Inflammatory macrophage treated with lipopolysaccharide for 1 hour (primary cell): ENCODE data around the gene COMMD10.
"Not testable (repeated sequence)": the region's sequence is repeated elsewhere in the genome, so short reads cannot be mapped to it uniquely, and the experiment has no call there.

Experiments
- DNase-seq, 2 donors: peaks; one replicate each; pipeline ENCODE4 v3.0.0-alpha.2; 2020 to 2022

Gene COMMD10

DNA sequence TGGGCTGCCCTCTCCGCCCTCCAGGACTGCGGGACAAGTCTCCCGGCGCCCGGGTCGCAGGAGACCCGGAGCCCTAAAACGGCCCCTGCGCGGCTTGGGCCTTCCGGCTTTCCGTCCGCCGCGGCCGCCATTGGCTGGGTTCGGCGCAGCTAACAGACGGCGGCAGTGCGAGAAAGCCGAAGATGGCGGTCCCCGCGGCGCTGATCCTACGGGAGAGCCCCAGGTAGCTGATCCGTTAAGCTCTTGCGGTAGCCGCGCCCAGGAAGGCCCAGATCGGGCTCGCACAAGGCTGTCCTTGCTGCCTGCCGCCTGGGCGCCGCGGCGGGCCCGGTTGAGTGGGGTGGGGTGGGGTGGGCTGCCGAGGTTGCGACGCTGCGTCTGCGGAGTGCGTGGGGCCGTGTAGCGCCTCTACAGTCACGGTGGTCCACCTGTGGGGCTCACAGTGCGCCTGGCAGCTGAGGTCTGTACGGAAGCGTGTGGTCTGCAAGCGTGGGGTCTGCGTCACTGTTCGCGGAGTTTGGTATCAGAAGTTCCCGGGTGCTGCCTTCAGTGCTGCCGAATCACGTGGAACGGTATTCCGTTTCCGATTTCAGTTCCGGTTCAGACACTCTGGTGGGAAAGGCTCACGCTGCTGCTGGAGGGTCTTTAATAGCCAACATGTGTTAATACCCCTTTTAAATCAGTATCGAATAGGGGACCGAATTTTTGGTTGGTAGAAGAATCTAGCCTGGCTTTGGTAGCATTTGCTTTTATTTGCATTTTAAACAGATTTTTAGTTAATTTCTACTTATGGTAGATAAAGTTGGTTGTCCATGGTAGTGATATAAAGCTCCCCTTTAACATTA is at the start of gene COMMD10:
Gene COMMD10, plus strand, starts transcription at position 155 of the 845 bp plus-strand sequence.
- DNase-seq: peak; percentile 69 to 74

DNA sequence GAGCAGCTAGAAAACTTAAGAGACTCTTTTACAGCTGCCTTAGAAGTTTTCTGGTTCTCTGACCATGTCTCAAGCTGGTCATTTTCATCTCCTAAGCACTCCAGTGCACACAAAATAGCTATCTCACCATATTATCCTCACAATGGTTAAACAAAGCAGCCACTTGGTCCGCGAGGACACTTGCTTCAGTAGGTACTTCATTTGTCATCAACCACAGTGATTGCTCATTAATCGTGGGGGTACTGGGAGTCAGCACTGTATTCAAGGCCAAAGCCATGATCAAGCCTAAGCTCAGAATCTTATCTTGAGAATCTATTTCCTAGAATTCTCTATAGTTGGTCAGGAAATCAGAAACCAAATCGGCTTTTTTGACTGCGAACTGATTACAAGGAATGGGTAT is 49.7 kb upstream of the COMMD10 start:
- DNase-seq: no peak

DNA sequence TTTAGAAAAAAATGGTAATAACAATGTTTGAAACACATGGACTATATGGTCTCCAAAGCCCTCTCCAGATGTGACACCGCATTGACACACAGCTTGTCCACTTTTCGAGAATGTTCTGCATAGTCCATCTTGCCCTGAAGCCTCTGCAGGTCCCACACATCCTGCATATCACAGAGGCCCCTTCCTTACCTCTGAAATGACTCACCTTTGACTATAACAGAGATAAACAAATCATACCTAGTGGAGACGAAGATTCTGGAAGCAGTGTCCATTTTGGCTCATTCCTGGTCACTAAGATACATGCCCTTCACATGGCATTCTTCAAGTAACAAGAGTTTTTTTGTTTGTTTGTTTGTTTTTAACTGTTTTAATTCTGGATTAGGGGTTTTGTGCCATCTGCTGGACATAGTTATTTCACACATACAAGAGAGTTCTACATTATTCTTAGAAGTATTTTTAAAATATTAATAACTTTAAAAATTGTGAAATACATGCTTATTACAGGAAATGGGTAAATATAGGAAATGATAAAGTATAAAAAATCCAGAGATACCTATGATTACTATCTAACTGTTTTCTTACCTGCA is 47.5 kb upstream of the COMMD10 start:
- DNase-seq: no peak

DNA sequence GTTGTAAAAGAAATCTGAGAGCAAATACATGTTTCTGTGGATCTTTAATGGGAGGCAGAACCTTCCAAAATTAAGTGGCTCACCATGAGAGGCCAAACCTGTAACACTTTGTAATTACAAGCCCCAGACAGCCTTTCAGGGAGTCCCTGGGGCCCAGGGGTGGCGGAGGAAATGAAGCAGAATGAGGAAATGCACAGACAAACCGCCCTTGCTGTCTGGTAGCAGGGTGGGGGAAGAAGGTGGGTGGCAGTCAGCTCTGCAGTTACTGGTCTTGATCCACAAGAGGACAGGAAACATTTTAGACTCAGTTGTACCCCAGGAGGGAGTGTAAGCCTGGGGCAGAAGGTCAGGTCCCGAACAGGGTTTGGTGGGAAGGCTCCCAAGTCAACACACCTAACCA is 46.0 kb upstream of the COMMD10 start:
- DNase-seq: peak; percentile 25 to 39

DNA sequence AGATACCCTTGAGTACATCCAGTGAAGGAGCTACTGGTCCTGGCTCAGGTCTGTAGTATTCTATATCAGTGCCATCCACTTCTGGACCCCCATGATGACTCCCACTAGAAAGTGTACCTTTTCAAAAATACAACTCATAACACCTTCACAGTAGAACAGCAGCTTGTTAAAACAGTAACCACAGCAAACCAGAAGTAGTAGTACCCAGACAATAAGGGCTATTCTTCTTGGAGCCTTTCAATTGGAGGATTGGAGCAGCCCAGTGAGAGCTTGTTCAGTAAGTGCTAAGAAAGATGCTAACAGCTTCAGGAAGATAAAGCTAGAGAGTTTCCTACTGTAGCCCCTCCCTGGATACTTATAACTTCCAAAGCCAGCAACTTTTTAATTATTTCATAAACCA is 42.5 kb upstream of the COMMD10 start:
- DNase-seq: no peak

DNA sequence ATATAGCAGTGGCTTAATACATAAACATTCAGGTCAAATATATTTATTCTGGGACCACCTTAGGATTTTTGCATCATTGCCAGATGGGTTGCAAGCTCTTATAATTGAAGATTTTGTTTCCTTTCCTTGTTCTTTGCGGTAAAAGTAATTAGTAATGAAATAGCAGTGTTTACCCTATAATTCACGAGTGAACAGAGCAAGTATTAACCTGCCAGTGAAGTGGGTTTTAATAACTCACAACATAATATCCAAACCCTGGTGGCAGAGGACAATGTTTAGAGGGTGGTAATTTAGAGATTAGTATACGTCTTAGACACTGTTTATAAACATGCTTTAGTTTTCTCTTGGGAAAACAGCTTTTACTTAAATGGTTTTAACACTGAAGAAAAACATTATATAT is 40.8 kb upstream of the COMMD10 start:
- no peak for DNase-seq

DNA sequence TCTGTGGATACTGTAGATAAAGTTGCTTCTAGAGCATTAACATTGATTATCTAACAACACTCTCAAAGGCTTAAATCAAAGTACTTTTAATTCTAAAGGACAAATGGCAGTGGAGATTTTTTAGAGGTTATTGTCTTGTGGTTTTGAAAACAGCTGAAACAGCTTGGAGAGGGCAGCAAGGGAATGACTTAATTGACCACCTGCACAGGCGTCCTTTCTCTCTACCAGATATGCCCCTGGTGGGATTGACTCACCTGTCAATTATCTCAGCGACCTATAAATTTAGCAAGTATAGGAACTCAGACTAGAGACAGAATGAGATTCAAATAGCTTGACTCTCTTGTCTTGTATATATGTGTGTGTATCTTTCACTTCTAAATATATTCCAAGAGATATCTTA is 39.0 kb upstream of the COMMD10 start:
- no peak for DNase-seq

DNA sequence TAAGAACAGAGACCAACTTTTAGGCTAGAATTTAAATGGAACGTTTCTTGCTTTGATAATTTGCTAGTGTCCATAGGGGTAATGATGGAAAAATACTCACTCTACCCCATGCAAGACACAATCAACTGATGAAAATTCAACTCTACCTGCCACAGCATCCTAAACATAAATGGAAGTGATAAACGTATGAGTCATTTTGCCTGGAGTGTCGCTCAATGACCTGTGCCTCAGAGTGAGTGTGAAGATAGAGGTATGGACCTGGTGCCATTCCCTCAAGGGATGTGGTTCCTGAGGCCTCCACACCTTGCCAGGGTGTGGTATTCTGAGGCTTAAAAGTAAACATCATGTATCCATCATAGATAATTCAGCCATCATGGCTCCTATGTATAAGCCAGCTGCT is 38.6 kb upstream of the COMMD10 start:
- no peak for DNase-seq

DNA sequence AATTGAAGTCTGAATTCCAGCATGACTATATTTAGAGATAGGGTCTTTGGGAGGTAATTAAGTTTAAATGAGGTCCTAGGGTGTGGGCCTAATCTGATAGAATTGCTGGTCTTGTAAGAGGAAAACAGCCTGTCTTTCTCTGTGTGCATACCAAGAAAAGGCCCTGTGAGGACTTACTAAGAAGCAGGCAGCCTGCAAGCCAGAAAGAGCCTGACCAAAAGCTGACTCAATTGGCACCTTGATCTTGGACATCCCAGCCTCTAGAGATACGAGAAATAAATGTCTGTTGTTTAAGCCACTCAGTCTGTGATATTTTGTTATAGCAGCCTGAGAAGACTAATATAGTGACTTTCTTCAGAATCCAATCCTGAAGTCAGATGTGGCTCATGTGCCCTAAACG is 38.0 kb upstream of the COMMD10 start:
- no peak for DNase-seq

DNA sequence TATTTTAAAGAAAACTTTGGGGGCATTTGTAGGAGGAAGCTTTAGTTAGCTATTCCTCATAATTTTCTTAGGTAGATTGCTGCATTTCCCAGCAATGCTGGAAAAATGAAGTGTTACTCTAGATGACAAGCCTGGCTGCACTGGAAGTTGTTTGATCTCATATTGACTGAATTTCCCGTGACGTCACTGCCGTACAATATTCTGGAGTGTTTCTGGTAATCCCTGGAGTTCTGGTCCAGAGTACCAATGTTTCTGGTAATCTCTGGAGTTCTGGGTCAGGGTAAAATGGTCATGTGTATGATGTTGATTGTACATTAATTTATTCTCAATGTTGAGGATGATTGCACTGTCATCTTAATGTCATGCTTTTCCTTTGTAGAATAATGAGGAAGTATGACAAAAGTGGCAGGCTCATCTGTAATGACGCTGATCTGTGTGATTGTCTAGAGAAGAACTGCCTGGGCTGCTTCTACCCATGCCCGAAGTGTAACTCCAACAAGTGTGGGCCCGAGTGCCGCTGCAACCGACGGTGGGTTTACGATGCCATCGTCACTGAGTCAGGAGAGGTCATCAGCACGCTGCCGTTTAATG is 26.4 kb upstream of the COMMD10 start:
- DNase-seq: peak in 1 of 2 donors; percentile 7

DNA sequence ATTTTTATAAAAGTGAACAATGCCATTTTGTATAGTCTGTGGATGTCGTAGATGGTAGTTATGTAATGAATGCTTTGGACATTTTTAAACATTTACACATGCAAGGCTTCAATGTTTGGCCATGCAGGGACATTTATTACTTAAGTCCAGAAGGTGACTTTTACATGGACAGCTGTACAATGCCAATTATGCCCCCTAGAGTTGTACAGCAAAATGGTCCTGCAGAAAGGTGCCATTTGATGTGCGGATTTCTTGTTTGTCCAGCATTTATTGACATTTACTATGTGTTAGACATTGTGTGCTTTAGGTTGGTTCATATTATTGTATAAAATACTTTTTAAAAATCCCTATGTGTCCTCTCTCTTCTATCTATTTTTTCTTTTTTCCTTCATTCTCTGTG is 22.5 kb upstream of the COMMD10 start:
- DNase-seq: no peak

DNA sequence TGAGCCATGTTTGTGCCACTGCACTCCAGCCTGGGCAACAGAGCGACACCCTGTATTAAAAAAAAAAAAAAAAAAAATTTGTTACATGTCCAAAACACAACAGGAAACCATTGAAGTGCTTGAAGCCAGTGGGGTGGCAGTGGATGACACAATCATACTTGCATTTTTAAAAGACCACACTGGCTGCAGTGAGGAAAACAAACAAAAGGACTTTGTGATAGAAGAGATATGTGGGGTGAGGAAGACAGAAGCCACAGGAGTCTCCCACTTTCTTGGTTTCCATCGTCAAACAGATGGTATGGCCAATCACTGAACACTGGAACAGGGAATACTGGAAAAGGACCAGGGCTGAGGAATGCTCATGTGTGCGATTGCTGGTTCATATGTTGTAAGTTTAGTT is 20.9 kb upstream of the COMMD10 start:
- DNase-seq: no peak

DNA sequence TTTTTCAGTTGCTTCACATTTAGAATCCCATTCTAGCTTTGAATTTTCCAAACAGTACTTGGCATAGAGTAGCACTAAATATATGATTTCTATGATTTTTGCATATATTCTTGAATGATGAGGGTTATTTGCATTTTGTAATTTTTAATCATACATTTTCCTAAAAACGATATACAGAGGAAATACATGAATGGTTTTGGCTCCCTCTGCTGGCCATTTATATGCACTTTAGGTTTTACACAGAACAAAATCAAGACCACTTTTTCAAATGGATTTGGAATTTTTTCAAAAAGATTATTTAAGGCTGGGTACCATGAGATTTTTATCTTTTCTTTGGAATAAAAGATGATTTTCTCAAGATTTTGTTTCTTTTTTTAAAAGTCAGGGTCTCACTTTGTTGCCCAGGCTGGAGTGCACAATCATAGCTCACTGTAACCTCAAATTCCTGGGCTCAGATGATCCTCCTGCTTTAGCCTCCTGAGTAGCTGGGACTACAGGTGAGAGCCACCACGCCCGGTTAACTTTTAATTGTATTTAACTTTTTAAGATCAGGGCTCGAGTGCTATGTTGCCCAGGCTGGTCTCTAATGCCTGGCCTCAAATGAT is 16.7 kb upstream of the COMMD10 start:
- DNase-seq: peak; percentile 28 to 73

DNA sequence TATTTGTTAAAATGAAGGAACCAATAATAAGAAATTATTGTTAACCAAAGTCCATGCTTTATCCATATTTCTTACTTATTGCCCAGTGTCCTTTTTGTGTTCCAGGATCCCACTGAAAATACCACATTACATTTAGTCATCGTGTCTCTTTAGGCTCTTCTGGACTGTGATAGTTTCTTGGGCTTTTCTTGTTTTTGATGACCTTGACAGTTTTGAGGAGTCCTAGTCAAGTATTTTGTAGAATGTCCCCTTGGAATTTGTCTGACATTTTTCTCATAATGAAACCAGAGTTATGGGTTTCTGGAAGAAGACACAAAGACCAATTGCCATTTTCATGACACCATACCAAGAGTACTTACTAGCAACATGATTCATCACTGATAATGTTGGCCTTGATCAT is 13.6 kb upstream of the COMMD10 start:
- DNase-seq: no peak

DNA sequence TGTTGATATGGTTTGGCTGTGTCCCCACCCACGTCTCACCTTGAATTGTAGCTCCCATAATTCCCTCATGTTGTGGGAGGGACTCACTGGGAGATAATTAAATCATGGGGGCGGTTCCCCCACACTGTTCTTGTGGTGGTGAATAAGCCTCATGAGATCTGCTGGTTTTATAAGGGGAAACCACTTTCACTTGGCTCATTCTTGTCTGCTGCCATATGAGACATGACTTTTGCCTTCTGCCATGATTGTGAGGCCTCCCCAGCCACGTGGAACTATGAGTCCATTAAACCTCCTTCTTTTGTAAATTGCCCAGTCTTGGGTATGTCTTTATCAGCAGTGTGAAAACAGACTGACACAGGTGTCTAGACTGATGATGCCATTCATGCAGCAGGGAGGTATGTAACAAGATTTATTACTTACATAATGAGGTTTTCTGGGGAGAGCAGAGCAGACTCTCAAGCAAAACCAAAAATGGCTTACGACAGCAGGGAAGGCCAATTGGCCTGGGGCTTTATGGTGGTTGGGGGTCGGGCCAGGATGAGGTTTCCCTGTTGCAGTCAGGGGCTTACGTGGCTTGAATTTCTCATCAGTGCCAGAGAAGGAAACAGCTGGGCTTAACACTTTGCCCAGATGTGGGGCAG is 9.5 kb upstream of the COMMD10 start:
- peak in 1 of 2 donors; percentile 20 for DNase-seq

DNA sequence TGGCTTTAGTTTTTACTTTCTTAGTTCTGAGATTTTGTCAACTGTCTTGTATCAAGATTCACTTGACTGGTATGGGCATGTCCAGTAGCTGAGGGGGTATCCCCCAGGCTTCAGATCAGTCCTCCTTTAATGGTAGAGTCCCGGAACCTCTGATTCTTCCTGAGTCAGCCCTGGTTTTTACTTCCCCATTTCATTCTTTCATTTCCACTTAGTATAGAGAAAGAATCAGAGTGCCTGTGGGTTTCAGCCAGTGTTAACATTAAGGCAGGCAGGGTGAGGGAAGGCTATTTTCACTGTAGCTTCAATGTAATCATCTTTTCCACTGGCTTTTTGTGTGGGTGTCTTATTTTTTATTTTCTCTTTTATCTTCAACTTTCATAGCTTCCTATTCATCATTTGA is 8.3 kb upstream of the COMMD10 start:
- peak; percentile 58 to 59 for DNase-seq

DNA sequence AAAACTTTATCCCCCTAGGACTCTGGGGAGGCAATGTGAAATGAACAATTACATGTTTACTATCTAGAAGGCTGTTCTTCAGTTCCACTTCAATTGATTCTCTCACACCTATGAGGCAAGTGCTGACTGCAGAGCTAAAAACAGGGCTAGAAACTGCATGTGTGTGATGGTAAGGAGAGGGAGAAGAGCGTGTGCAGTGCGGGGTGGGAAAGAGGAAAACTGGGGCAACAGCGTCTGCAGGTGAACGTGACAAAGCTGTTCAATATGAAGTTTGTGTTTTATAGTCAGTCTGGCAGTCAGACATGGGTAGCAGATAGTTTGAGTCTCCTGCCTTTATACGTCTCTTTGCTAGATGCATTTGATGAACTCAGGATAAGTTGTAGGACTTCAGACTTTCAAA is 6.6 kb upstream of the COMMD10 start:
- no peak for DNase-seq

DNA sequence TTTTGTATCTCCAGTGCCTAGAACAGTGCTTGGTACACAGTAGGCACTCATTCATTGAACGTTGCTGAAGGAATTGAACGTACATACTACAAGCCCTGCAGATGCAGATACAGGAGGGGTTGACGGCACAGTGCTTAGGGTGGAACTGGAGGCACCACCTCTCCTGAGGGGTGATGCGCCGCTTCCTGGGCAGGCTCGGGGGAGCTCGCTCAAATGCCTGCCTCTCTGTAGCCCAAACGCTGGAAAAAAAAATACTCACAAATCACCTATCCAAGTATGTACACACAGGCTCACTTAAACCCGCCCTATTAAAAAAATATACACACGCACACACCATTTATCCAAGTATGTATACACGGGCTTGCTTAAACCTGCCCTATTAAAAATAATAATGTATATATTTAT is 536 bp upstream of the COMMD10 start:
- no peak for DNase-seq

DNA sequence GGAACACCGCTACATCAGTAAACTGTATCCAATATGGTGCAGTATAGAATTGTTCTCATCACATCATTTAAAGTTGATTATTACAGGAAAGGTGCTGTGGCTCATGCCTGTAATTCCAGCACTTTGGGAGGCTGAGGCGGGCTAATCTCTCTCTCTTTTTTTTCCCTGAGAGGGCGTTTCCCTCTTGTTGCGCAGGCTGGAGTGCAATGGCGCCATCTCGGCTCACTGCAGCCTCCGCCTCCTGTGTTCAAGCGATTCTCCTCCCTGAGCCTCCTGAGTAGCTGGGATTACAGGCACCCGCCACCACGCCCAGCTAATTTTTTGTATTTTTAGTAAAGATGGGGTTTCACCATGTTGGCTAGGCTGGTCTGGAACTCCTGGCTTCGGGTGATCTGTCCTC is 1.5 kb downstream of the COMMD10 start:
- not testable (repeated sequence) for DNase-seq

DNA sequence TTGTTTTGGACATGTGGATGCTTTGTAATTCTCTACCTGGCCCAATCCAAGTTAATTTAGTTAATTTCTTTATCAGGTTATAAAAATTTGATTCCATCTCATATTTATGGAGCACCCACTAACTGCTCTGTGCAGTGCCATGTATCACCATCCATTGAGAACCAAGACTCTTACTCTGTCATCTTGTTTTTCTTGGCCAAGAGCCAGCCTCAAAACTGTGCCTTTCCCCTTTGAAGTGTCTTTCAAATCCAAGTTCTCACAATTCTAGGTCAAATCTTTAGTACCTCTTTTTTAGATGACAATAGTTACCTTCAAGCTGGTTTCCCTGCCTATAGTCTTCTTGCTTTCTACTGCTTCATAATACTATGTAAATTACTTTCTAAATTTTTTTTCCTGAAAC is 3.2 kb downstream of the COMMD10 start:
- no peak for DNase-seq

DNA sequence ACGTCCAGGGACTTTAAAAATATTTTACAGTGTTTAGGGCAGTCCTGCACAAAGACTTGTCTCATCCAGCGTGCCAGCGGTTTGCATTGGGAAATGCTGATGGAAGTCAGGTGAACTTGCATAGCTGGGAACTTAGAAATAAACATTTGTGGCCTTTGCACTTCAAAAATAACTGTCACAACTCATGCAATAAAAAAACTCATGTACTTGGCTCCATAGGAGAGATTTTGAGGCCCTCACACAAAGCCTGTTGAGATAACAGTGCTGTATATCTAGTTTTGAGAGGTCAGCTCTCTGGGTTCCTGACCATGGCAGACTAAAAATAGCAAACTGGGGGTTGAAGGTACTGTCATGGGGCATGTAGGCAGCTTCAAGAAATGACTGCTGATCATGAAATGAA is 5.5 kb downstream of the COMMD10 start:
- peak in 1 of 2 donors; percentile 13 for DNase-seq

DNA sequence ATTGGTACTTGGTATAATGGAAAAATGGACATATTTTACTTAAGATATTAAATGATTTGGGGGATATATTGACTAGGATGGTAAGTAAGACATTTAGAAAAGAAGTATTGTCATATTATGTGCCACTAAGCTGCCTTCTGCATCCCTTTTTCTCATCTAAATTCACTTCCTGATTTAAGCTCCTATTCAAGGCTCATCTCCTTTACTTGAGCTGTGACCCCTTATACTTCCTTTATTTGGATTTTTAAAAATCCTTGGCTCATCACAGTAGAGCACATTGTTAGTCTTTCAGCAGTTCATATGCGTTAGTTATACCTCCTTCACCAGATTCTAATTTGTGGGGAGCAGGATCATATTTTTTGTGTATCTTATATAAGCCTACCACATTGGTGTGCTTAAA is 6.6 kb downstream of the COMMD10 start:
- peak; percentile 12 to 21 for DNase-seq

DNA sequence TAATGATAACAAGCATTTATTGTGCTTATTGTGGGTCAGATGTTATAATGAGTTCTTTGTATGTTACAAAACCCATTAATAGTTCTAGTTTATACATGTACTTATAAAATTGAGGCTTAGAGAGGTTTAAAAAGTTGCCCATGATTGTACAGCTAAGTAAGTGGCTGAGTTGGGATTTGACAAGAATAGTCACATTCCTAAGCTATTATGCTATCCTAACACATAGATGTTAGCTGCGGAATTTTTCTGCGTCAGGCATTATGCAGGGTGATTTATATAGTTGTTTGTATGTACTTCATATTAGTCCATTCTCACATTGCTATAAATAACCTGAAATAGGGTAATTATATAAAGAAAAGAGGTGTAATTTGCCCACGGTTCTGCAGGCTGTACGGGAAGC is 12.5 kb downstream of the COMMD10 start:
- no peak for DNase-seq
